ENCODE measurements around the gene HSD17B2.

DNA sequence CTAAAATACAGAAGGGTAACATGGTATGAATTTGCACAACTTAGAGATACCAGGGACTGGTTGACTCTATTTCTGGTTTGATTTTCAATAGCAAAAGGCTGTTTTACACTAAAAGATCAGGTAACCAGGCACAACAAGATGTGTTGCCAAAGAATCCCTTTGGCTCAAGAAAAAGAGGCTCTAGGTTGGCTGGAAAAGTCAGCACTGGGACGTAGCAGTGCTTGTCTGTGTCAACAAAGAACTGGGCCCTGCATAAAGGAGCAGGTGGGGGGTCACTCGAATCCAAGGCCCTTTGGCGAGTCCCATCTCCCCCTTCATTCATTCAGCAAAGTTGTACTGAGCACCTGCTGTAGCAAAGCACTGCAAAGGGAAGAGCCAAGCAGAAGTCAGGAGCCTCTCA, 42.2 kb upstream of the HSD17B2 start:
- TF ChIP-seq, protein P1, sequence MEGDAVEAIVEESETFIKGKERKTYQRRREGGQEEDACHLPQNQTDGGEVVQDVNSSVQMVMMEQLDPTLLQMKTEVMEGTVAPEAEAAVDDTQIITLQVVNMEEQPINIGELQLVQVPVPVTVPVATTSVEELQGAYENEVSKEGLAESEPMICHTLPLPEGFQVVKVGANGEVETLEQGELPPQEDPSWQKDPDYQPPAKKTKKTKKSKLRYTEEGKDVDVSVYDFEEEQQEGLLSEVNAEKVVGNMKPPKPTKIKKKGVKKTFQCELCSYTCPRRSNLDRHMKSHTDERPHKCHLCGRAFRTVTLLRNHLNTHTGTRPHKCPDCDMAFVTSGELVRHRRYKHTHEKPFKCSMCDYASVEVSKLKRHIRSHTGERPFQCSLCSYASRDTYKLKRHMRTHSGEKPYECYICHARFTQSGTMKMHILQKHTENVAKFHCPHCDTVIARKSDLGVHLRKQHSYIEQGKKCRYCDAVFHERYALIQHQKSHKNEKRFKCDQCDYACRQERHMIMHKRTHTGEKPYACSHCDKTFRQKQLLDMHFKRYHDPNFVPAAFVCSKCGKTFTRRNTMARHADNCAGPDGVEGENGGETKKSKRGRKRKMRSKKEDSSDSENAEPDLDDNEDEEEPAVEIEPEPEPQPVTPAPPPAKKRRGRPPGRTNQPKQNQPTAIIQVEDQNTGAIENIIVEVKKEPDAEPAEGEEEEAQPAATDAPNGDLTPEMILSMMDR (conservative IDR thresholded peaks at IDR 0.05 in 1 of 2, IDR thresholded peaks at IDR 0.05 in 1 of 2; ENCODE audit: low read depth in 1 of 2, low read length in 2 of 2) = no peak
- no peak for TF ChIP-seq EZH2 (IDR thresholded peaks at IDR 0.05; ENCODE audit: low read length, missing control alignments)
